GM12874 (cell line): ENCODE measurements around the gene PNPLA6.

Experiments used
- CTCF ChIP-seq: IDR thresholded peaks from 2 replicates; pipeline ENCODE4 v1.5.1; 2011; ENCODE audit warnings: low read depth, mild to moderate bottlenecking, control low read depth, low read length, moderate library complexity; ENCODE audit not compliant: insufficient read depth

Gene PNPLA6

GRCh38 chr19:7507884-7508283, 27.6 kb upstream of the PNPLA6 start:
- no peak for TF ChIP-seq CTCF

- no peak for TF ChIP-seq CTCF
Observed at GRCh38 chr19:7509625-7510024, 25.9 kb upstream of the PNPLA6 start.

- no peak for TF ChIP-seq CTCF
Observed at GRCh38 chr19:7512400-7512851, 23.1 kb upstream of the PNPLA6 start.

GRCh38 chr19:7513809-7514642, 21.5 kb upstream of the PNPLA6 start:
- no peak for TF ChIP-seq CTCF

GRCh38 chr19:7515110-7515644, 20.3 kb upstream of the PNPLA6 start:
- no peak for TF ChIP-seq CTCF

- no peak for TF ChIP-seq CTCF
Observed at GRCh38 chr19:7515645-7516151, 19.8 kb upstream of the PNPLA6 start, which contains the start of gene ZNF358. Gene ZNF358 (plus strand): TSS chr19:7516103. CDS start chr19:7519243, 3,140 bp downstream.

- no peak for TF ChIP-seq CTCF
Observed at GRCh38 chr19:7516333-7516732, 19.2 kb upstream of the PNPLA6 start.
